ENCODE measurements around the gene EPHB3.

EPHB3 gene

DNA sequence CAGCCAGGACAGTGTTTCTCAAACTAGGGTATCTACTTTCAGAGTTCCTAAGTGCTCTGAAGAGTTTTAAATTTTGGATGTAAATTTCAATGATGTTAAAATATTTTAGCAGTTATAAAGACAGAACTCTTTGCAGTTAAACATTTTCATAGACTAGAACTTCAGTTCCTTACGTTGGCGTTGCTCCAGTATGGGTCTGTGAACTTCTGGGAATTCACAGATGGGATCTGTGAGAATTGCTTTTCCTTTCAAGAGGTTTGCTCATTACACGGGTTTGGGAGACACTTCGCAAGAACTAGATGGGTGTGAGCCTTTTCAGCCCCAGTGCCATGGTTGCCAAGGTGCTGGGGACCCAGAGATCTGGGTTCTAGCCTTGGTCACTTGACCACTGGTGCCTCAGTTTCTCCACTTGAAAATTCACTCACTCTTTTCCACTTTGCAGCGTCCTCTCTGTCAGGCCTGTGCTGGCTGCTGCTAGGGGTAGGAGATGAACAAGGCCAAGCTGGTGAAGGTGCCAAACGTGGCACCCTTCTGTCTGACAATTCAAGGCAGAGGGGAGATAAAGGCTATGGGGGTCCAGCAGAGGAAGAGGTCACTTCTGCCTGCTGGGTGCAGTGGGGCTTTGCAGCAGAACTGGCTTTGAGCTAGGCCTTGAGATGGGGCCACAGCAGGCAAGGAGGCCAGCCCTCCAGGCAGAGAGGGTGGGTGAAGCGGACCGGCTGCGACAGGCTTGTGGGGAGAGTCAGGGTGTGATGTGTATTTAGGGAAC, 48.1 kb downstream of the EPHB3 start:
- TF ChIP-seq CREB1 (IDR thresholded peaks at IDR 0.05; ENCODE audit: low read depth) (no peak), TAF1 (IDR thresholded peaks at IDR 0.05; ENCODE audit: low read depth) (no peak), USF1 (IDR thresholded peaks at IDR 0.05) (no peak), EP300 (IDR thresholded peaks at IDR 0.05; ENCODE audit: borderline replicate concordance) (no peak), EGR1 (IDR thresholded peaks at IDR 0.05) (no peak), NFIC (IDR thresholded peaks at IDR 0.05) (no peak), TCF12 (IDR thresholded peaks at IDR 0.05; ENCODE audit: low read depth) (no peak), CEBPB (IDR thresholded peaks at IDR 0.05) (no peak)
- TF ChIP-seq, protein P1, sequence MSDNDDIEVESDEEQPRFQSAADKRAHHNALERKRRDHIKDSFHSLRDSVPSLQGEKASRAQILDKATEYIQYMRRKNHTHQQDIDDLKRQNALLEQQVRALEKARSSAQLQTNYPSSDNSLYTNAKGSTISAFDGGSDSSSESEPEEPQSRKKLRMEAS (IDR thresholded peaks at IDR 0.05), result no peak

GRCh38 chr3:184610245-184610871, 48.8 kb downstream of the EPHB3 start:
- no peak for TF ChIP-seq TEAD4 (IDR thresholded peaks at IDR 0.05)
- TF ChIP-seq YY1 (IDR thresholded peaks at IDR 0.05; ENCODE audit: low read depth), result no peak
- no peak for TF ChIP-seq RAD21 (IDR thresholded peaks at IDR 0.05; ENCODE audit: low read depth)
- no peak for TF ChIP-seq TCF12 (IDR thresholded peaks at IDR 0.05; ENCODE audit: low read depth)
- TF ChIP-seq, protein P1 (IDR thresholded peaks at IDR 0.05), result no peak
- no peak for TF ChIP-seq EGR1 (IDR thresholded peaks at IDR 0.05)
- TF ChIP-seq FOXM1 (IDR thresholded peaks at IDR 0.05; ENCODE audit: borderline replicate concordance, low read depth), result no peak
- no peak for TF ChIP-seq USF1 (IDR thresholded peaks at IDR 0.05)
- no peak for TF ChIP-seq CREB1 (IDR thresholded peaks at IDR 0.05; ENCODE audit: low read depth)
- no peak for TF ChIP-seq NFIC (IDR thresholded peaks at IDR 0.05)
- TF ChIP-seq CEBPB (IDR thresholded peaks at IDR 0.05), result no peak
- TF ChIP-seq TAF1 (IDR thresholded peaks at IDR 0.05; ENCODE audit: low read depth), result no peak
- no peak for TF ChIP-seq EP300 (IDR thresholded peaks at IDR 0.05; ENCODE audit: borderline replicate concordance)
- no peak for TF ChIP-seq ZBTB7A (IDR thresholded peaks at IDR 0.05; ENCODE audit: low read depth)
- TF ChIP-seq, protein P2, sequence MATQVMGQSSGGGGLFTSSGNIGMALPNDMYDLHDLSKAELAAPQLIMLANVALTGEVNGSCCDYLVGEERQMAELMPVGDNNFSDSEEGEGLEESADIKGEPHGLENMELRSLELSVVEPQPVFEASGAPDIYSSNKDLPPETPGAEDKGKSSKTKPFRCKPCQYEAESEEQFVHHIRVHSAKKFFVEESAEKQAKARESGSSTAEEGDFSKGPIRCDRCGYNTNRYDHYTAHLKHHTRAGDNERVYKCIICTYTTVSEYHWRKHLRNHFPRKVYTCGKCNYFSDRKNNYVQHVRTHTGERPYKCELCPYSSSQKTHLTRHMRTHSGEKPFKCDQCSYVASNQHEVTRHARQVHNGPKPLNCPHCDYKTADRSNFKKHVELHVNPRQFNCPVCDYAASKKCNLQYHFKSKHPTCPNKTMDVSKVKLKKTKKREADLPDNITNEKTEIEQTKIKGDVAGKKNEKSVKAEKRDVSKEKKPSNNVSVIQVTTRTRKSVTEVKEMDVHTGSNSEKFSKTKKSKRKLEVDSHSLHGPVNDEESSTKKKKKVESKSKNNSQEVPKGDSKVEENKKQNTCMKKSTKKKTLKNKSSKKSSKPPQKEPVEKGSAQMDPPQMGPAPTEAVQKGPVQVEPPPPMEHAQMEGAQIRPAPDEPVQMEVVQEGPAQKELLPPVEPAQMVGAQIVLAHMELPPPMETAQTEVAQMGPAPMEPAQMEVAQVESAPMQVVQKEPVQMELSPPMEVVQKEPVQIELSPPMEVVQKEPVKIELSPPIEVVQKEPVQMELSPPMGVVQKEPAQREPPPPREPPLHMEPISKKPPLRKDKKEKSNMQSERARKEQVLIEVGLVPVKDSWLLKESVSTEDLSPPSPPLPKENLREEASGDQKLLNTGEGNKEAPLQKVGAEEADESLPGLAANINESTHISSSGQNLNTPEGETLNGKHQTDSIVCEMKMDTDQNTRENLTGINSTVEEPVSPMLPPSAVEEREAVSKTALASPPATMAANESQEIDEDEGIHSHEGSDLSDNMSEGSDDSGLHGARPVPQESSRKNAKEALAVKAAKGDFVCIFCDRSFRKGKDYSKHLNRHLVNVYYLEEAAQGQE (IDR thresholded peaks at IDR 0.05; ENCODE audit: low read depth), result no peak

- TF ChIP-seq EP300 (IDR thresholded peaks at IDR 0.05; ENCODE audit: borderline replicate concordance) (no peak), NFIC (IDR thresholded peaks at IDR 0.05) (no peak), EGR1 (IDR thresholded peaks at IDR 0.05) (no peak), ZBTB7A (IDR thresholded peaks at IDR 0.05; ENCODE audit: low read depth) (no peak), YY1 (IDR thresholded peaks at IDR 0.05; ENCODE audit: low read depth) (no peak), TAF1 (IDR thresholded peaks at IDR 0.05; ENCODE audit: low read depth) (no peak), RAD21 (IDR thresholded peaks at IDR 0.05; ENCODE audit: low read depth) (no peak), TEAD4 (IDR thresholded peaks at IDR 0.05) (no peak), CEBPB (IDR thresholded peaks at IDR 0.05) (no peak)
- TF ChIP-seq, protein P1 (IDR thresholded peaks at IDR 0.05), result no peak
- TF ChIP-seq, protein P2 (IDR thresholded peaks at IDR 0.05; ENCODE audit: low read depth), result no peak
Observed at GRCh38 chr3:184611607-184612281, 50.2 kb downstream of the EPHB3 start.

GRCh38 chr3:184615396-184615795, 53.8 kb downstream of the EPHB3 start:
- no peak for TF ChIP-seq NFIC (IDR thresholded peaks at IDR 0.05)
- no peak for TF ChIP-seq EGR1 (IDR thresholded peaks at IDR 0.05)
- no peak for TF ChIP-seq USF1 (IDR thresholded peaks at IDR 0.05)
- TF ChIP-seq, protein P1 (IDR thresholded peaks at IDR 0.05), result no peak
- TF ChIP-seq CREB1 (IDR thresholded peaks at IDR 0.05; ENCODE audit: low read depth), result no peak
- no peak for TF ChIP-seq CEBPB (IDR thresholded peaks at IDR 0.05)
- TF ChIP-seq TAF1 (IDR thresholded peaks at IDR 0.05; ENCODE audit: low read depth), result no peak
- TF ChIP-seq, protein P2 (IDR thresholded peaks at IDR 0.05; ENCODE audit: low read depth), result no peak
